Right ventricle myocardium inferior (tissue), 1 donor: ENCODE measurements around the gene MIA. TPM values are rescaled to one million over a fixed set of nuclear protein-coding genes. Genes with fewer than 3 reads are reported as not detected.
"Not testable (repeated sequence)": the region's sequence is repeated elsewhere in the genome, so short reads cannot be mapped to it uniquely, and the experiment has no call there.

Experiments
- ATAC-seq: fragments of 200-7000 bp; cut with Tn5 transposase; one replicate; pipeline ENCODE4 v1.9.1; 2020; ENCODE audit warnings: mild to moderate bottlenecking, moderate library complexity
- DNase-seq: peaks from one replicate; pipeline ENCODE4 v3.0.0; 2021; ENCODE audit errors: missing footprints
- intact Hi-C: fragments of 100-400 bp; cut with DNase I; formaldehyde crosslinking; loops from one replicate; pipeline ENCODE4 v1.11.0; 2022
- long read RNA-seq: library from polyadenylated mRNA; unstranded; transcript quantifications from one replicate; pipeline ENCODE4 v2.0.0, GENCODE V29; 2021
- total RNA-seq: library from RNA; stranded (reverse); fragmentation: NEBNext Ultra II Directional; extraction: Animal tissue kit (Norgen Biotek cat#: 25700); gene quantifications from one replicate; pipeline ENCODE4 v1.2.1, GENCODE V29; 2021
- donor health status: DM: no; HTN: yes; CAD: no; lungs with severe emphysema.

The MIA gene
- total RNA-seq: not detected
- long read RNA-seq: 0 reads

GRCh38 chr19:40774916-40775631 lies at the start of gene MIA:
TSS of gene MIA (plus strand) at chr19:40775521. CDS start at chr19:40775543, 22 bp downstream.
- no peak for ATAC-seq
- intact Hi-C loops: no loop called here
- no peak for DNase-seq

GRCh38 chr19:40726279-40726678 lies 49.0 kb upstream of the MIA start:
- ATAC-seq: no peak
- intact Hi-C loops: no loop called here
- no peak for DNase-seq

- DNase-seq, intact Hi-C loops, ATAC-seq: not testable (repeated sequence)
Observed at GRCh38 chr19:40730065-40730464, 45.3 kb upstream of the MIA start.

- ATAC-seq, intact Hi-C loops: not testable (repeated sequence)
Observed at GRCh38 chr19:40732304-40732703, 43.0 kb upstream of the MIA start.

GRCh38 chr19:40733149-40733548 lies 42.2 kb upstream of the MIA start:
- intact Hi-C loops: no loop called here
- no peak for ATAC-seq
- peak; percentile 43 for DNase-seq

More at GRCh38 chr19:40732304-40732703, 43.0 kb upstream of the MIA start:
- DNase-seq: peak; percentile 8

- no peak for ATAC-seq
- intact Hi-C loops: no loop called here
- DNase-seq: peak; percentile 44
Observed at GRCh38 chr19:40735013-40735771, 40.1 kb upstream of the MIA start.

- intact Hi-C loops: no loop called here
- ATAC-seq (no peak), DNase-seq (peak; percentile 42)
Observed at GRCh38 chr19:40736661-40737060, 38.7 kb upstream of the MIA start.

- DNase-seq: peak; percentile 71
- ATAC-seq: peak; percentile 35
- intact Hi-C loops: no loop called here
Observed at GRCh38 chr19:40737102-40737644, 38.1 kb upstream of the MIA start.

GRCh38 chr19:40739030-40739839 lies 36.1 kb upstream of the MIA start:
- peak; percentile 53 for DNase-seq
- intact Hi-C loops: no loop called here
- no peak for ATAC-seq

- intact Hi-C loops: no loop called here
- ATAC-seq (peak; percentile 12), DNase-seq (peak; percentile 47)
Observed at GRCh38 chr19:40739871-40740703, 35.2 kb upstream of the MIA start.

GRCh38 chr19:40740747-40741146 lies 34.6 kb upstream of the MIA start:
- peak; percentile 66 for DNase-seq
- ATAC-seq: peak; percentile 78
- intact Hi-C loops: no loop called here

GRCh38 chr19:40741527-40742390 lies 33.6 kb upstream of the MIA start:
- intact Hi-C loops: no loop called here
- DNase-seq (peak; percentile 49), ATAC-seq (no peak)

GRCh38 chr19:40742477-40742876 lies 32.8 kb upstream of the MIA start:
- intact Hi-C loops: no loop called here
- DNase-seq (peak; percentile 56), ATAC-seq (no peak)

GRCh38 chr19:40742886-40743285 lies 32.4 kb upstream of the MIA start:
- ATAC-seq: no peak
- intact Hi-C loops: no loop called here
- peak; percentile 41 for DNase-seq

- peak; percentile 46 for DNase-seq
- ATAC-seq: no peak
- intact Hi-C loops: no loop called here
Observed at GRCh38 chr19:40743926-40744325, 31.4 kb upstream of the MIA start.

- DNase-seq: peak; percentile 37
Observed at GRCh38 chr19:40744554-40745401, 30.5 kb upstream of the MIA start.

More at GRCh38 chr19:40744554-40745401, 30.5 kb upstream of the MIA start:
- intact Hi-C loops: no loop called here
- ATAC-seq: no peak
